NCI-H526 (cell line): Measurements from ENCODE around the gene ABI3BP.

Experiments
- DNase-seq, 2 experiments: peaks; one replicate each; lab custom pipeline; 2025; lab: John Stamatoyannopoulos, UW

Gene ABI3BP

GRCh38 chr3:100891827-100892226, 101.4 kb downstream of the ABI3BP start:
- no peak for DNase-seq

GRCh38 chr3:100891033-100891432, 102.2 kb downstream of the ABI3BP start:
- DNase-seq: no peak

GRCh38 chr3:100888881-100889280, 104.3 kb downstream of the ABI3BP start:
- no peak for DNase-seq

- no peak for DNase-seq
Measured at GRCh38 chr3:100882571-100882984, 110.6 kb downstream of the ABI3BP start.

GRCh38 chr3:100880845-100881244, 112.4 kb downstream of the ABI3BP start:
- DNase-seq: no peak

GRCh38 chr3:100880072-100880471, 113.1 kb downstream of the ABI3BP start:
- DNase-seq: no peak

GRCh38 chr3:100879195-100879810, 113.9 kb downstream of the ABI3BP start:
- DNase-seq: no peak

GRCh38 chr3:100877286-100877685, 115.9 kb downstream of the ABI3BP start:
- DNase-seq: no peak

DNA sequence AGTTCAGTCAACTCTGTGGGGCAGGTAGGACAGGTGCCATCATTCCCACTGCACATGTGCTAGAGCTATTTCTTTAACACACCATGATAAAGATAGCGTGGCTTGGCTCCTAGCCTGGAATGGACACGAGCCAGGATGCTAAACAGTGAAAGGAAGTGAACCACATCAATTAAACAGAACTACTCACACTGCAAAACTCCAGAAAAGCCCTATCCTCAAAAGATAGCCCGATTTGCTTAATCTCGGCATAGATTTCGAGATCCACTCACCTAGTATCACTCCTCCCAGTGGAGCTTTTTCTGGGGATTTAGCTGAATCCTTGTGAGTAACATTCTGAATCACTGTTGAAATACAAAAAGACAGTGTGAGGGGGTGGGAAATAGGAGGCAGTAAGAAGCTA, 118.0 kb downstream of the ABI3BP start:
- no peak for DNase-seq

GRCh38 chr3:100873611-100874010, 119.6 kb downstream of the ABI3BP start:
- no peak for DNase-seq

GRCh38 chr3:100871306-100871705, 121.9 kb downstream of the ABI3BP start:
- no peak for DNase-seq

DNA sequence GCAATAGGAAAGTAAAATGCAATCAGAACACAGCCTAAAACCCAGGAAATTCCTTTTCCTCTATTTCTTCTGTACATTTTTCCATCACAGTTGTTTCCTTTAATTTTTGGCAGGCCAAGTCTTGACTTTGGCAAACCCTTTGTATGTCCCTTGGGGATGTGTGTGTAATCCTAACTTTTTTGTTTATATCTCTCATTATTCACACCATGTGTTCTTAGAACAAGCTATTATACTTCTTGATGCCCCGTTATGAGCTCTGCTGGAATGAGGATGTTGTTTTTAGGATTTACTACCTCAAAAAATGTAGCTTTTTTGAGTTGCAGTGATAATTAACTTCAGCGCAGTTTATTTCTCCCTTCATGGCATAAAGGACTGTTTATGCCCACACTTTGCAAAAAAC, 123.4 kb downstream of the ABI3BP start:
- DNase-seq: no peak

- no peak for DNase-seq
Measured at GRCh38 chr3:100868894-100869293, 124.3 kb downstream of the ABI3BP start.

- no peak for DNase-seq
Measured at GRCh38 chr3:100868096-100868495, 125.1 kb downstream of the ABI3BP start.

- DNase-seq: no peak
Measured at GRCh38 chr3:100865442-100865841, 127.8 kb downstream of the ABI3BP start.

DNA sequence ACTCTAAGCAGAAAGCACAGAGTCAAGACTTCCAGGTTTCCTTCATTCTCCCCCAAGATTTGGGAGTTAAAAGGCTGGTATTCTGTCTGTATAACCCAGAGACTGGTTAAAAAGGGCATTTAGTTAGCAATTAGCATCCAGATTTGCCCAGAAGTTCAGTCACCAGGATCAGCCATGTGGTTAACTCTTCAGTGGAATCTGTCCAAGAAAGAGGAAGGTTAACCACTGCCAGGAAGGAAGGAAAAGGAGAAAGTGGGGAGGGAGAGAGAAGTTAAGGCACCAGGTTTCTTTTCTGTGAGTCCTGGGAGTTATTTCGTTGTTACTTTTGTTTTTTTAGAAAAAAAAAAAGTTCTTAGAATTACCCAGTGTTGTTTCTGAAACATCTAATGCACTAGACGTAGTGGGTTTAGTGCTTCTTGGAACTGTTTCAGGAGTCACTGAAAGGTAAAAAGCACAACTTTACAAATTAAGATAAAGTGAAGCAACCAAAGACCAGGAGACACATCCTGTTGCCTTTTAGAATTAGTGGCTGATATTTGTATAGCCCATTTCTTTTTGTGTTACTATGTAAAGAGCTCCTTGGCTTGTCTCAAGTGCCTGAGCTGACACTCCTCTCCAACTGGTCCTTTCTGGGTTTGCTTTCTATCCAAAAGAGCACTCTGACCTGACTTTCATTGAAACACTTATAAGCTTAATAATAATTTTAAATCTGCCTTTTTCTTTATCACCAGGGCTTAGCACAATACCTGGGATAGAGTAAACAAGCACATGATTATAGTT, 128.6 kb downstream of the ABI3BP start:
- DNase-seq: no peak

- DNase-seq: no peak
Measured at GRCh38 chr3:100857863-100858262, 135.4 kb downstream of the ABI3BP start.

DNA sequence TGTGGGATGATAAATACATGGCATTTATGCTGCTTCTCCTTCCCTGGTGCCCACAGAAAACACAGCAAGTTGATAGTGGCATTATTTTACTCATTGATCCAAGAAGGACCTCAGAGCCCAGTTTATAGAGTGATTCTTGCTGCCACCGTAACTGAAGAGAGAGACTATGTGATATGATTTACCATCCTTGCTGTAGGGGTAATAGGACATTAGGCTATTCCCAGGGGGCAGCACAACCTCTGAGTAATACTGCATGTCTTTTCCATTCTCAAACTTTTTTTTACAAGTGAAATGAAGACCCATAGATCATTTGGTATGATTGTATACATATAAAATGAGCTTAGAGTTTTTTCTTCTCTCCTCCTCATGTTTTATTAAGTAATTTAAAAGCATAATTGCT, 136.4 kb downstream of the ABI3BP start:
- no peak for DNase-seq

GRCh38 chr3:100852840-100853239, 140.4 kb downstream of the ABI3BP start:
- no peak for DNase-seq

DNA sequence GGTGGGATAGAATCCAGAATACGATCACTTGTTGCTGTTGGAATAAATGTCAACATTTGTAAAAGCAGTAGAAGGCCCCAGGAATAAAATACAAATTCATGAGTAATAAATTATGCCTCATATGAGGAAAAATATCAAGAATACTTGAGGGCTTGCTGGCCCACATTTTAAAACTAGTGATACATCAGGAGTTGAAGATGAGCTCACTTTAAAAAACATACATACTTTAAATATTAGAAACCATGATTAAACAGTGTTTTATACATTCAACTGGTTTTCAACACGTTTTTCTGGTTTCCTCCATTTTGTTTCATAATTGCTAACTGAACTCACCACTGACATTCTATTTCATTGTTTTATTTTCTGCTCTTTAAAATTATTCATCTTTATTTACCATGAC, 142.5 kb downstream of the ABI3BP start:
- no peak for DNase-seq

DNA sequence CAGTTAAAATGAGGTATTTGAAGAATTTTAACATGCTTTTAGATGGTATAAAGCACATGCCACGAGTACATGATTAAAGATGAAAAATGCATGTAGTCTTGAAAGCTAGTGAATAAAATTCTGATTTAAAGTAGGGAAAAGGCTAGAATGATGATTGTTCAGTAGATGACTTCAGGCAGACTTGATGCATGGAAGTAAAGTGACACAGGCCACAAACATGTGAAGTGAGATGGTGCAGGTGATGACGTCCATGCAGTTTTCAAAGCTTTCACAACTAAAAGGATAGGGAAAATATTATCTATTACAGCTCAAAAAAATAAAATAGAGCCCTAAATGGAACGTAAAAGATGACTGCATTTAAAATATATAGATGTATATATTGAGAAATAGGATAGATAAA, 143.1 kb downstream of the ABI3BP start:
- no peak for DNase-seq

- DNase-seq: no peak
Measured at GRCh38 chr3:100844063-100844936, 148.9 kb downstream of the ABI3BP start.

DNA sequence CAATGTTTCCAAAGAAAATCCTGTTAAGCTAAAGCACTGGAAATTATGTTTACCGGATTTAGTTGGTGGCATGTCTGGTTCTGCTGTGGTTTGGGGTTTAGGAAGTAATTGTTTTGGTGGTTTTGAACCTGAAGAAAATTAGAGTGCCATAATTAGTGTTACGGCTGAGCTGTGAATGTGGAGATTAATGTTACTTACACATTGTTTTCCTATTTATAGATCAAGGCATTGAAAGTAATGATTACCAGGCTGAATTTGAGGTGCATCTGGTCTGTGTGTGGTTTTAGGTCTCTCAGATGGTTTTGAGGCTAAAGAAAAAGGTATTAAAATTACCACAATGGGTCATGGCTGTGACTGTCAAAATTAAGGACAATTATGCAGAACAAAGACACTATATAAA, 155.1 kb downstream of the ABI3BP start:
- DNase-seq: no peak
